Measurements from ENCODE around the gene EVPLL.
"Not testable (repeated sequence)": the region's sequence is repeated elsewhere in the genome, so short reads cannot be mapped to it uniquely, and the experiment has no call there.

Gene EVPLL

GRCh38 chr17:18423015-18423414 is 45.4 kb downstream of the EVPLL start:
- not testable (repeated sequence) for DNase-seq

GRCh38 chr17:18425593-18425992 is 48.0 kb downstream of the EVPLL start:
- DNase-seq: not testable (repeated sequence)

- not testable (repeated sequence) for DNase-seq
Measured at GRCh38 chr17:18426639-18427038, 49.1 kb downstream of the EVPLL start.

- not testable (repeated sequence) for DNase-seq
Measured at GRCh38 chr17:18432206-18432605, 54.6 kb downstream of the EVPLL start.
